ENCODE measurements around the gene CD22.

The CD22 gene

GRCh38 chr19:35392742-35393715 is 64.0 kb downstream of the CD22 start:
- DNase-seq: no peak

- no peak for DNase-seq
These were observed 66.6 kb downstream of the CD22 start for GRCh38 chr19:35395382-35396199.

- DNase-seq: no peak
These were observed 67.4 kb downstream of the CD22 start for GRCh38 chr19:35396240-35396885.

Measured in stimulated activated CD8-positive, alpha-beta memory T cell treated with anti-CD3 and anti-CD28 coated beads, Interleukin-4, amount 100 ng/mL, for 48 hours (primary cell).